CD4-positive, alpha-beta T cell treated with Interleukin-2 at 100 ng/mL for 4 hours (primary cell): ENCODE measurements around the gene UNC13D.
A peak's percentile ranks its signal among the peaks of the same experiment; 100 is the strongest.
"Not testable (repeated sequence)": the region's sequence is repeated elsewhere in the genome, so short reads cannot be mapped to it uniquely, and the experiment has no call there.

Experiments
- DNase-seq: peaks from one replicate; pipeline ENCODE4 v3.0.0-alpha.2; 2020; ENCODE audit warnings: low spot score

The UNC13D gene

DNA sequence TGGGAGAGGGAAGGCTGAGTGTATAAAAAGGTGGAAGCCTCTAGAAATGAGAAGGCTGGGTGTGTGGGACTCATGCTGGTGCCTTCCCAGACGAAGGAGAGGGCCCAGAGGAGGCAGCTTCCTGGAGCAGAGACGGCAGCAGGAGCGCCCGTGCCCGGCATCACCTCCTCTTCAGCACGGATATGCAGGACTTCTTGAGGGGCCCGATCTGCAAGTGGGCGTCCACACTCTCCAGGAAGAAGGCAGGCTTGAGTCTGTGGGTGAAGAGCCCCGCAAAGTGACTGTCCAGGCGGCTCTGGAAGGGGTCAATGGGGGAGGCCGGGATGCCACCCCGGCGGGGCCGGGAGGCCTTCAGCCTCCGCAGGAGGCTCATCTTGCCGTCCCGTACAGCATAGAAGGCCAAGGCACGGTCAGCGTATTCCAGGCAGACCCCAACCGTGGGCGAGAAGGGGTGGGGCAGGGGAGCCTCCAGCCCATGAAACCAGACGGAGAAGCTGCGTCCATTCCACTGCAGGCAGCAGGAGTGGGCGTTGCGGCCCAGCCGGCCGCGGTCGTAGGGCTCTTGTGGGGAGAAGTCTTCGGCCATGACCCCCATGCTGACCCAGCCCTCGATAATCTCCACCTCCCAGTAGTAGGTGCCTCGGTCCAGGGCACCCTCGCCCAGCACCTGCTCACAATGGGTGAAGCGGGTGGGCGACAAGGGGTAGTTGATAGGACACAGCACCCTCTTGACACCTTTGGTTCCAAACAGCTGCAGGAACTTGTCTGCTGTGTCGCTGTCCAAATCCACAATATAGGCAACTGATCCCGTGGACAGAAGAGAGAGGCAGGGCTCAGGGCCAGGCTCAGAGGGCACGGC is 30.3 kb upstream of the UNC13D start:
- no peak for DNase-seq

DNA sequence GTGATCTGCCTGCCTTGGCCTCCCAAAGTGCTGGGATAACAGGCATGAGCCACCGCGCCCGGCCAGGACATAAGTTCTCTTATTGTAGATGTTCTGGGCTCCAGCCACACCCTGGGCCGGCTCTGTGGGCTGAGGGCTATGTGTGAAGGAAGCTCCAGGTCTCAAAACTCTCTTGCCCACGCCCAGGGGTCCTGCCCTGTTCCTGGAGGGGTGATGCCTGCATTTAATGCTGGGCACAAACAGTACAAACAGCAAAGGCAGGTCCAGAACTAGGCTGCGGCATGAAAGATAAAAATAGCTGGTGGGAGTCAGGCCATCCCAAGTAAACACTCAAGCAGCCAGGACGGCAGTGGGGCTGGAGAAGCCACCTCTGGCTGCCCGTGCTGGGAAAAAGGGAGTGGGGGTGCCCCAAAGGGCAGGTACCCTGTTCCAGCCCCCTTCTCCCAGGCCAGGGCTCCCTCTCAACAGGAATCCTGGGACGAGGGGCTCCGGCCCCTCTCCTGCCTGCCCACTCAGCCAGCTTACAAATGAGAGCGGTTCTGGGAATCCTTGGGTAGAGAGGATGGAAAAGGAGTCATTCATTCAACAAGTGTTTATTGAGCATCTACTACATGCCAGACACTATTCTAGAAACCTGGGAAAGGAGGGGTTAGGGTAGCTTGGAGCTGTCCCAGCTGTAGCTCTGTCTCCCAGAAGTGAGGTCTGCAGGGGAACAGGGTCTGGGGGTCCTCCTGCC is 29.6 kb upstream of the UNC13D start:
- no peak for DNase-seq

DNA sequence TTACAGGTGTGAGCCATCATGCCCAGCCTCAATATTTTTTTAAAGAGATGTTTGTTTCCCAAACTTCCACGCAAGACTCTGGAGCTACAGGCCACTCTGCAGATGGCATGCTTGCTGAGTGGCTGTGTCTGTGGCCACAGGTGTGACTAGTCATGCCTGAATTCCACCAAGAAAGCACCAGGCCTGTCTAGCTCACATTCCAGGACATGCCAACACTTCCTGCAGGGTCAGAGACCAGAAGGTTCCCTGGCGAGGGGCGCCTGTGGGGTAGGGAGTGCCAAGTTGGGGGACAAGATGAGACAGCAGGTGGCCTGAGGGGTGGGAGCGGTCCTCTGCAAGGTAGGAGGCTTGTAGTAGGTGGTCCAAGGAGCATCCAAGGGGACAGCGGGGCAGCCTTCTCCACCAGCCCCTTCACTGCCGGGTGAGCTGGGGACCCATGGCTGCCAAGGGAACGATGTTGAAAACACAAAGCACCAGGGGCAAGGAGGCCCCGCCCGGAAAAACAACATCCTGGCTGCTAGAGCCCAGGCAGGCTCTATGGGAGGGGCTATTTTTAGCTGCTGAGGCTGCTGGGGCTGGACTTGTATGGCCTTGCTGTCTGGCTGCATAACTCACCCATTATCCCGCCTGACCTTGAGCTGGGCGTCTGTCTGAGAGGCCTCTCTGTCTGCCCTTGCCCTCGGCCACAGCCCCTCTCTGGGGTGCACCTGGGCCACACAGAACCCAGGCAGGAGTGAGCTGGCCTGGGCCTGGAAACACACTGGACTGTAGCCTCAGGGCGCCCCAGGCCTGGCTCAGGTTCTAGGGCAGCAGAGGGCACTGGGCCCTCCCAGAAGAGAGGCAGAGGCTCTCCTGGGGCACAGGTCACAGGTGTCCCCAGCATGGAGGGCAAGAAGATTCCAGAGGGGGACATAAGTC is 28.5 kb upstream of the UNC13D start:
- DNase-seq, result peak; percentile 77

DNA sequence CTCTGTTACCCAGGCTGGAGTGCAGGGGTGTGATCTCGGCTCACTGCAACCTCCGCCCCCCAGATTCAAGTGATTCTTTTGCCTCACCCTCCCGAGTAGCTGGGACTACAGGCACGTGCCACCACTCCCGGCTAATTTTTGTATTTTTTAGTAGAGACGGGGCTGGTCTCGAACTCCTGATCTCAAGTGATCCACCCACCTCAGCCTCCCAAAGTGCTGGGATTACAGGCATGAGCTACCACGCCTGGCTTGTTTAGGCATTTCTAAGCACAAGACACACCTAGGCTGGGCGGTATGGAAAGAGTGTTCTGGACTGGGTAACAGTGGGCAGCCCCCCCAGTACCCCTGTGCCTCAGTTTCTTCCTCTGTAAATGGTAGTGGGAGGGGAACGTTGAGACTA is 26.0 kb upstream of the UNC13D start:
- DNase-seq, result not testable (repeated sequence)

DNA sequence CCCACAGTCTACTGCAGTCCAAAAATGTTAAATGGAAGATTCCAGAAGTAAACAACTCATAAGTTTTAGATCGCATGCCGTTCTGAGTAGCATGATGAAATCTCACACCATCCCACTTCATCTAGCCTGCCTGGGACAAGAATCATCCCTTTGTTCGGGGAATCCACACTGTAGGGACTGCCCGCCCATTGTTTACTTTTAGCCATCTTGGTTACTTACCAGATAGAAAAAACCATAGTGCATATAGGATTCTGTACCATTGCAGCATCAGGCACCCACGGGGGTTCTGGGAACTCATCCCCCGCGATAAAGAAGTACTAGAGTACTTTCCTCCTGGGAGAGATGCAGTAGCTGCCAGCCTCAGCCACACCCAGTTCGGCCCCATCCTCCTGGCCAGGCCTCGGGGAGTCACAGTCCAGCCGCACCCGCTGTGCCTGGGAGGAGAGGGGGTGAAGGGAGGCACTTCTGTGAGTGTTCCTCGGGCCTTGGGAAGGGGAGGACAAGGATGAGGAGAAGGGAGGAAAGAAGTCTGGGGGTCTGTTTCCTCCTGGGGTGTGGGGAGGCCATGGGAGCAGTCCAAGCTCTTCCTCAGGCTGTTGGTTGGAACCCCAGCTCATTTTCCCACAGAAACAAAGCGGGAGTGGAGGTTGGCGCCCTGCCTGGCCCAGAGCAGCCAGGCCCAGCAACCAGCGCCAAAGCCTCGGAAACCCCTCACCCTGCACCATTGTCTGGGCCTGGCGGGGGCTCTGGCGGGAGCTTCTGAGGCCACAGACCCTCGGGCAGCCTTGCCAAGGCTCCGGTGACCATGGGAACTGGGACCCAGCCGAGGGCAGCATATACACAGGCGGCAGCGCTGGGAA is 25.3 kb upstream of the UNC13D start:
- no peak for DNase-seq

DNA sequence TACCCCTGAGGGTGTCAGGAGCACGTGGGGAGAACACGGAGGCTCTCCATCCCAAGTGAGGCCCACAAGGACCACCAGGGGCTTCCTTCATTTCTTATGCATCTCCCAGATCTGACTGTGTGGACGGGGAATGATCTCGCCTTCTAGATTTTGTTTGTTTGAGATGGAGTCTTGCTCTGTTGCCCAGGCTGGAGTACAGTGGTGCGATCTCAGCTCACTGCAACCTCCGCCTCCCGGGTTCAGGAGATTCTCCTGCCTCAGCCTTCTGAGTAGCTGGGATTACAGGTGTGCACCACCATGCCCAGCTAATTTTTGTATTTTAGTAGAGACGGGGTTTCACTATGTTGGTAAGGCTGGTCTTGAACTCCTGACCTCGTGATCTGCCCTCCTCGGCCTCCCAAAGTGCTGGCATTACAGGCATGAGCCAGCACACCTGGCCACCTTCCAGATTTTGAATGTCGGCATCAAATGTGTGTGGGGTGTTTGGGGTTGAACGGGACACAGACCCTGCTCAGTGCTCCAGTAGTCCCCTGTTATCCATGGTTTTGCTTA is 24.6 kb upstream of the UNC13D start:
- not testable (repeated sequence) for DNase-seq

DNA sequence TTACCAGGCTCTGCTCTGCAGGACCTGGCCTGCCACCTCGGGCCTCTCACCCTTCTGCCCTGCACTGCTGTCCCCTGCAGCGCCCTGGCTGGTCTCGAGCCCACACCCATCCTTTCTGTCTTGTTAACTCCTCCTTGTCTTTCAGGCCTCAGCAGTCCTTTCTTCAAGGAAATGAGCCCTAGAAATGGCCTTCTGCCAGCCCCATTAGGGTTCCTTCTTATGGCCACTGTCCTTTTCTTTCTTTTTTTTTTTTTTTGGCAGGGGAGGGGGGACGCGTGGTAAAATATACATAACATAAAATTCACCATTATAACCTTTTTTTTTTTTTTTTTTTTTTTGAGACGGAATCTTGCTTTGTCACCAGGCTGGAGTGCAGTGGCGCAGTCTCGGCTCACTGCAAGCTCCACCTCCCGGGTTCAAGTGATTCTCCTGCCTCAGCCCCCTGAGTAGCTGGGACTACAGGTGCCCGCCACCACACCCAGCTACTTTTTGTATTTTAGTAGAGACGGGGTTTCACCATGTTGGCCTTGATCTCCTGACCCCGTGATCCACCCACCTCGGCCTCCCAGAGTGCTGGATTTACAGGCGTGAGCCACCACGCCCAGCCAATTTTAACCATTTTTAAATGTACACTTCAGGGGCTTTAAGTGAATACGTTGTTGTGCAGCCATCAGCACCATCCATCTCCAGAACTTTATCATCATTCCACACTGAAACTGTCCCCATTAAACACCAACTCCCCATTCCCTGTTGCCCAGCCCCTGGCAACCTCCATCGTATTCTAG is 21.4 kb upstream of the UNC13D start:
- not testable (repeated sequence) for DNase-seq

DNA sequence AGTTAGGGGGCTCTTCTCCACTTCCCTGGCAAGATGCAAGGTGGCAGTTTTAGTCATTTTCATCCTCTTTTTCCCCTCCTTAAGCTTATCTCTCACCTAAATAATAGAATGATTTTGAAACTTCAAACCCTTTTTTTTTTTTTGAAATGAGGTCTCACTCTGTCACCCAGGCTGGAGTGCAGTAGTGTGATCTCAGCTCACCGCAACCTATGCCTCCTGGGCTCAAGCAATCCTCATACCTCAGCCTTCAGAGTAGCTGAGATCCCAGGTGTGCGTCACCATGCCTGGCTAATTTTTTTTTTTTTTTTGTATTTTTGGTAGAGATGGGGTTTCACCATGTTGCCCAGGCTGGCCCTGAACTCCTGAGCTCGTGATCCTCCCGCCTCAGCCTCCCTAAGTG is 20.7 kb upstream of the UNC13D start:
- peak; percentile 43 for DNase-seq

DNA sequence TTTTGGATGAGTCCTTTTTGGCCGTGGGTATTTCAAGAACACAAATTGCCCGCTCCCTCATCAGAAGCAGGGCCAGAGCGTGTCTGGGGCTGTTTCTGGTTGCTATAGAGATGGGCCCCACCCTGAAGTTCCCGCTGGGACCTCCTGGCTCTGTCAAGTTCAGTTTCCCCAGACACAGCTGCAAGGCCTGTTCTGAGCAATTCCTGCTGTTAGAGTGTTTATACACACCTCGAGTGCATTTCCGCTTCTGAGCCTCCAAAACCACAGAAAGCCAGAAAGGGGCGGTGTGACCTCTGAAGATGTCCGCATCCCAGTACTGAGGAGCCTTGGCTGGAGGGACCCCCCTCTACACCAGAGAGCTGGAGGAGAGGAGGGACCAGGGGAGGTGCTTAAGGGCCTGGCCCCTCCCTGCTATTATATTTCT is 20.3 kb upstream of the UNC13D start:
- peak; percentile 51 for DNase-seq

DNA sequence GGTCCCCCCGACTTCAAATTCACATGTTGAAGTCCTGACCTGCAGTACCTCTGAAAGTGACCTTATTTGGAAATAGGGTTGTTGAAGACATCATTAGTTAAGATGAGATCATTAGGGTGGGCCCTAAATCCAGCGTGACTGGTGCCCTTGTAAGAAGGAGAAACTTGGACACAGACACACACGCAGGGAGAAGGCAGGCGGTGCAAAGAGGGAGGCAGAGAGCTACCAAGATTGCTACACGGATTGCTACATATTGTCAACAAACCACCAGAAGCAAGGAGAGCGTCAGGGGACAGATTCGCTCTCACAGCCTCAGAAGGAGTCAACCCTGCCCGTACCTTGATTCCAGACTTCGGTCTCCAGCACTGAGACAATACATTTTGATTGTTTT is 17.7 kb upstream of the UNC13D start:
- DNase-seq, result no peak

DNA sequence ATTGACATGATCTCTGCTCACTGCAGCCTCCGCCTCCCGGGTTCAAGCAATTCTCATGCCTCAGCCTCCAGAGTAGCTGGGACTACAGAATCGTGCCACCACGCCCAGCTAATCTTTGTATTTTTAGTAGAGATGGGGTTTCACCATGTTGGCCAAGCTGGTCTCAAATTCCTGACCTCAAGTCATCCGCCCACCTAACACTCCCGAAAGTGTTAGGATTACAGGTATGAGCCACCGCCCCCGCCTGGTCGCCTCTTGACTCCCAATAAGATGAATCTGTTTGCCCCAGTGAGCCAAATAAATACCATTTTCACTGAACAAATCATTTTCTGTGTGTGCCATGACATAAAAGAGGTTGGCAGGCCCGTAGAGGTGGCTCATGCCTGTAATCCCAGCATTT is 15.2 kb upstream of the UNC13D start:
- not testable (repeated sequence) for DNase-seq

DNA sequence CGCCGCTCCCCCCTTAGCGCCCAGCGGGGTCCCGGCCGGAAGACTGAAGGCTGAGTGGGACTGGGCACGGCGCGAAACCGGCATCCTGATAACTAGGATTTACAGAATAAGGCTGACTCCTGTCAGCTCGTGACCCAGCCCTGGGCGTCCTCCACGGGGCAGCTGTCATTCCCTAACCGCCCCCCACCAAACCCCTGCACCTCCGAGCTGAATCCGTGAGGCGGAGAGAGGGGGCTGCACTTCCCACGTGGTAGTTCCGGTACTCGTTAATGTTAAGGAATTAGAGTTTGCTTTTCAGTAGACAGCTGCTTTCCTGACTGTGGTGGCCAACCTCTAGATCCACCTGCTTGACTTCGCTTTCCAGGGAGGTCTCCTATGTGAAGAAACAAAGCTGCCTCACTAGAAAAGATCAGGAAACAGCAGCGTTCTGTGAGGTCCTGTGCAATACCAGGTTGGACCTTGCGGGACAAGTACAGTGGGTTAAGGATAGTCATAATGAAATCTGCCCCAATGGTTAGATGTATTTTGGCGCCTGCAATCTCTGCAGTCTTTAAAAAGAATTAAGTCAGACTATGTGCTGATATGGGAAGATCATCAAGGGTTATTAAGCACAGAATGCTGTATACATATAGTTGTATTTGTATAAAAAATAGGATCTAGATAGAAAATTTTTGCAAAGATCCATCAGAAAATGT is 12.0 kb upstream of the UNC13D start:
- no peak for DNase-seq

DNA sequence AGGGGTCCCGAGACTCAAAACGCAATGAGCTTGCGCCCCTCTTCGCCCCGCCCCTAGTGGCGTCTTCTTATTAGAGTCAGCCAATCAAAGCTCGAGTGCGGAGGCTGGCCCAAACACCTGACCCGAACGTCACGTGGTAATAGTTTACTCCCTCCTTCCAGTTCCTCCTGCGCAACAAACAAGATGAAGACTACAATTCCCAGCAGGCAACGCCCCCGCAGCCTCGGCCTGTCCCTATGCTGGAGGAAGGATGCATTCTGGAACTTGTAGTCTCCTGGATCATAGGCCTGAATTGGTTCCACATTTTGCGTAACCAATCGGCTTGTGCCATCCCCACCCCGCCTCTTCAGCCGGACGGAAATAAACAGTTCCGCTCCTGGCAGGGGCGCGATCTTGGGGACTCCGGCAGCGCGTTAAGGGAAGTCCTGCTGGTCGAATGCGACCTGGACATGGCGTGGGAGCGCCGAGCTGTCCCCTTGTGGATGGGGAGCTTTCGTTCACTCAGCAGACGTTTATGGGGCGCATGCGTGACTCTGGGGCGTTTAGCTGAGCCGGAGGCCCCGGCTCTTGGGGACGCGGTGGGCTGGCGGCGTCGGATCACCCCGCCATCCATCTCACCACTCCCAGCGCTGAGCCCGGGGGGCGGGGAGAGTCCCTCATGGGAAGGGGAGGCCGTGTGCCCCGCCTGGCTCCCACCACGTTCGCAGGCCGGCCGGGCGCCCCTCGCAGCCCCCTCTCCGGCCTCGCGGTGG is 11.3 kb upstream of the UNC13D start, which contains the start of gene WBP2:
WBP2 (minus strand) TSS at position 26 of the 752 bp plus-strand sequence. CDS start 38 bp downstream, outside the sequence.
- peak; percentile 99 for DNase-seq

DNA sequence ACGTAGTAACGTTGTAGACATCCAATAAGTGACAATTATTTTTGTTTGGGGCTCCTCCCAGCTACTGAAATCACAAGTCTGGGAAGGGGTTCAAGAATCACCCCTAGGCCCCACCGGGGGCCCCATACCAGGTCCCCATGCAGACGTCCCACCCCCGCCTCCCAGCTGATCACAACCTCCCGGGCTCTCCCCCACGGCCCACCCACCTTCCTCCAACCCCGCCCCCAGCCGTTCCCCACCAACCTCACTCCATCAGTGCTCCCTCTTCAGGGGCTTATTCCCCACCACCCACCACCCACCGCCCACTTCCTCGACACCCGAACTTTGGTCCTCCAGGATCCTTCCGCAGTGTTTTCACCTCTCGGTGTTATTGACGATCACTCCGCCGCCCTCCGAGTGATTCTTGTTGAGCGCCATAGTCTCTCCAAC is 10.7 kb upstream of the UNC13D start:
- DNase-seq, result no peak

DNA sequence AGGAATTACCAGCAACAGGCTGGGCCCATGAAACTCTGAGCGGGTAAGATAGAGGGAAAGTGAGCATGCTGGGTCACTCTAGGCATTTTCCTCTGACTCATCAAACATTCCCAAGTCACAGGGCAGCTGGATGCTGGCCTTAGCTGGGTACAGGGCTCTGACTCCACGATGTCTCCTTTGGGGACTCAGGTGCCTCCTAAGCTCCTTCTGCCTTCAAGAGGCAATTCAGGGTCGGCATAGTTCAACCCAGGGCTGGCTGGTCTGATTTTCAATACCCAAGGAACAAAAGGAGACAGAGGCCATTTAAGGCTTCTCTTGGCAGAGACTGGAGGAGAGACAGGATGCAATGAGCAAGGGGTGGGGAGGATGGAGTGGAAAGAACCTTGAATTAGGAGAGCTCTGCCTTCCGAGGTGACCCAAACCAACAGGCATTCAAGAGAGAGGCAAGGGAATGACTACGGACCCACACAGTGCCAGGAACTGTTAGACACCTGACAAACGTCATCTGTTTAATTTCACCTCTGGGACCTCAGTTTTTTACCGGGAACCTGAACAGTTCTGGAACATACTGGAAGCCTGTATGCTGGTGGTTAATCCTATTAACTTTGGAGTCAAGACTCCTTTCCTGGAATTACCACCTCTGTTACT is 10.0 kb upstream of the UNC13D start:
- no peak for DNase-seq

DNA sequence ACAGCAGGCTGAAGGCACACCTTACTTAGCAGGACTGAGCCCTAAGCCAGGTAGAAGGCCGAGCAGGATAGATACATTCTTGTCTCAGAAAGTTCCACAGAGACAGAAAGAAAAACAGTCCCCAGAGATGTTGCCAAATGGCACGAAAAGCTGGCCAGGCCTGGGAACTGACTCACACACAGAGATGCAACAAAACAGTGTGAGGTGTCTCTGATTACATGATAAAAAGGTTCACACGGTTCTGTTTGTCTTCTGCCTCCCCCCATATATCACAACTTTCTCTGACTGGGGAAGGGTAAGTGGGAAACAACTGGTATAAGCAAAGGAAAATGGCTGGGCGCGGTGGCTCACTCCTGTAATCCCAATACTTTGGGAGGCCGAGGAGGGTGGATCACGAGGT is 9.2 kb upstream of the UNC13D start:
- DNase-seq, result no peak

DNA sequence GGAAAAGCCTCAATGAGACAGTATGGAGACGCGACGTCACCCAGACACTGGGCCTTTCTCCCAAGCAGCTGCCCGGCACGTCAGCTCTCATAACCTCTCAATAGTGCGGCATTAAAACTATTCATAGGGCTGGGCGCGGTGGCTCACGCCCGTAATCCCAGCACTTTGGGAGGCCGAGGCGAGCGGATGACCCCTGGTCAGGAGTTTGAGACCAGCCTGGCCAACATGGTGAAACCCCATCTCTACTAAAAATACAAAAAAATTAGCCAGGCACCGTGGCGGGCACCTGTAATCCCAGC is 7.4 kb upstream of the UNC13D start:
- not testable (repeated sequence) for DNase-seq
